SK-N-SH (cell line): ENCODE results near the gene TECPR2. TPM values are rescaled to one million over a fixed set of nuclear protein-coding genes. Genes with fewer than 3 reads are reported as not detected.
A peak's percentile ranks its signal among the peaks of the same experiment; 100 is the strongest.

Experiments
- CTCF ChIA-PET: fragments of 300-600, 350-600 bp; formaldehyde crosslinking; extraction: SDS; loops from one replicate; lab custom pipeline; 2021; lab: Yijun Ruan, JAX
- POLR2A ChIA-PET: fragments of 350-600 bp; sonication (Branson Sonifier 250); formaldehyde crosslinking; extraction: SDS; loops from one replicate; lab custom pipeline; 2020; ENCODE audit warnings: antibody characterized with exemption, inconsistent platforms; lab: Yijun Ruan, JAX
- DNase-seq: peaks from one replicate; pipeline ENCODE4 v3.0.0; 2012
- H2AFZ ChIP-seq: fragments of 200-600 bp; sonication (generic); 2 replicates; pipeline ENCODE4 v1.8.1; 2016; ENCODE audit warnings: antibody characterized with exemption, mild to moderate bottlenecking, low read depth
- H3F3A ChIP-seq: fragments of 200-600 bp; sonication (generic); replicated peaks from 2 replicates; pipeline ENCODE3; 2016; ENCODE audit warnings: antibody characterized with exemption, mild to moderate bottlenecking; ENCODE audit not compliant: insufficient read depth
- H3K27ac ChIP-seq, 2 experiments: fragments of 200-500 bp in 1 of 2; fragments of 200-600 bp in 1 of 2; sonication (Bioruptor generic) in 1 of 2; sonication (generic), shearing (Covaris generic) in 1 of 2; 2 replicates each; pipeline versions ENCODE4 v1.5.1 to v1.6.1; 2014 to 2016; ENCODE audit warnings: low read depth in 2 of 2, inconsistent platforms in 1 of 2, low read length in 1 of 2, mild to moderate bottlenecking in 1 of 2, mixed read lengths in 1 of 2
- H3K27me3 ChIP-seq: fragments of 200-600 bp; sonication (generic), shearing (Covaris generic); 2 replicates; pipeline ENCODE4 v1.6.1; 2016; ENCODE audit warnings: mixed run types; ENCODE audit not compliant: insufficient read depth
- H3K36me3 ChIP-seq, 2 experiments: fragments of 200-500 bp in 1 of 2; fragments of 200-600 bp in 1 of 2; sonication (Bioruptor generic) in 1 of 2; sonication (generic) in 1 of 2; replicated peaks in 1 of 2; 2 replicates each; pipeline versions ENCODE3 to v1.5.1; 2014 to 2016; ENCODE audit warnings: low read length in 1 of 2, mild to moderate bottlenecking in 1 of 2; ENCODE audit not compliant: insufficient read depth in 2 of 2, control insufficient read depth in 1 of 2
- H3K4me1 ChIP-seq, 2 experiments: fragments of 200-500 bp in 1 of 2; fragments of 200-600 bp in 1 of 2; sonication (Bioruptor generic) in 1 of 2; sonication (generic), shearing (Covaris generic) in 1 of 2; 2 replicates each; pipeline versions ENCODE4 v1.5.1 to v1.6.1; 2014 to 2016; ENCODE audit warnings: low read depth in 1 of 2, low read length in 1 of 2, mixed run types in 1 of 2; ENCODE audit not compliant: insufficient read depth in 2 of 2, control insufficient read depth in 1 of 2
- H3K4me2 ChIP-seq: fragments of 200-600 bp; sonication (generic), shearing (Covaris generic); 2 replicates; pipeline ENCODE4 v1.6.1; 2017; ENCODE audit warnings: mixed run types
- H3K4me3 ChIP-seq, 2 experiments: fragments of 200-500 bp in 1 of 2; fragments of 200-600 bp in 1 of 2; sonication (Bioruptor generic) in 1 of 2; sonication (generic), shearing (Covaris generic) in 1 of 2; 2 replicates each; pipeline versions ENCODE4 v1.5.1 to v1.8.1; 2014 to 2016; ENCODE audit warnings: low read depth in 2 of 2, inconsistent platforms in 1 of 2, low read length in 1 of 2, mild to moderate bottlenecking in 1 of 2, mixed read lengths in 1 of 2, moderate library complexity in 1 of 2
- H3K79me2 ChIP-seq: fragments of 200-600 bp; sonication (generic); 2 replicates; pipeline ENCODE4 v1.8.1; 2017; ENCODE audit warnings: mild to moderate bottlenecking; ENCODE audit not compliant: insufficient read depth
- H3K9ac ChIP-seq: fragments of 200-600 bp; sonication (generic); 2 replicates; pipeline ENCODE4 v1.6.1; 2017; ENCODE audit warnings: mixed run types
- H3K9me2 ChIP-seq: fragments of 200-600 bp; sonication (generic); 2 replicates; pipeline ENCODE4 v1.6.1; 2017; ENCODE audit warnings: mixed run types
- H3K9me3 ChIP-seq: fragments of 200-600 bp; sonication (generic); 2 replicates; pipeline ENCODE4 v1.6.1; 2017; ENCODE audit warnings: mixed run types, mild to moderate bottlenecking, moderate library complexity
- H4K20me1 ChIP-seq: fragments of 200-600 bp; sonication (generic); 2 replicates; pipeline ENCODE4 v1.6.1; 2017; ENCODE audit warnings: mild to moderate bottlenecking, mixed run types; ENCODE audit not compliant: insufficient read depth
- EP300 ChIP-seq, 2 experiments: IDR thresholded peaks; 2 replicates each; pipeline versions ENCODE4 v1.4.0 to v1.6.1; 2012; ENCODE audit warnings: borderline replicate concordance in 1 of 2, low read depth in 1 of 2, low read length in 1 of 2
- EZH2phosphoT487 ChIP-seq: fragments of 200-600 bp; sonication (generic); IDR thresholded peaks from 2 replicates; pipeline ENCODE4 v1.6.1; 2017; ENCODE audit warnings: low read depth, mixed run types, mild to moderate bottlenecking, antibody characterized with exemption, moderate library complexity, borderline replicate concordance
- FOXJ3 ChIP-seq: sonication (generic); formaldehyde crosslinking; IDR thresholded peaks from 2 replicates; pipeline ENCODE4 v1.5.1; 2020; ENCODE audit warnings: mild to moderate bottlenecking, missing genetic modification reagents
- FOXM1 ChIP-seq: IDR thresholded peaks from 2 replicates; pipeline ENCODE4 v1.4.0; 2012; ENCODE audit warnings: low read depth, mild to moderate bottlenecking
- GABPA ChIP-seq: IDR thresholded peaks from 2 replicates; pipeline ENCODE4 v1.4.0; 2012; ENCODE audit warnings: low read depth, mild to moderate bottlenecking
- GATA2 ChIP-seq: sonication (generic); formaldehyde crosslinking; IDR thresholded peaks from 2 replicates; pipeline ENCODE4 v1.5.0; 2020; ENCODE audit warnings: mild to moderate bottlenecking, missing genetic modification reagents
- RAD21 ChIP-seq: IDR thresholded peaks from 2 replicates; pipeline ENCODE4 v1.6.1; 2012; ENCODE audit warnings: mild to moderate bottlenecking, low read length
- RCOR1 ChIP-seq: fragments of 150-350 bp; IDR thresholded peaks from 2 replicates; pipeline ENCODE4 v1.6.1; 2017; ENCODE audit warnings: antibody characterized with exemption, low read length
- WGBS: methylation state at CpG from one replicate; pipeline ENCODE4 v1.1.6; 2017; ENCODE audit warnings: low lambda C conversion rate; 5-methylcytosine and 5-hydroxymethylcytosine counted together
- polyA plus RNA-seq, 3 experiments: library from polyadenylated mRNA; depleted of rRNA; stranded (reverse); fragments of >200 nt; gene quantifications; 2 replicates each; pipeline ENCODE4 v1.2.3, GENCODE V29; 2012
- TF ChIP-seq, protein P1 (sequence below): fragments of 150-350 bp; IDR thresholded peaks from 2 replicates; pipeline ENCODE4 v1.6.1; 2017; ENCODE audit warnings: antibody characterized with exemption, low read length, low read depth, borderline replicate concordance
- TF ChIP-seq, protein P2 (sequence below): fragments of 200-600 bp; sonication (generic); IDR thresholded peaks from 2 replicates; pipeline ENCODE4 v1.6.1; 2017; ENCODE audit warnings: antibody characterized with exemption, mild to moderate bottlenecking, moderate library complexity
- TF ChIP-seq, protein P3 (sequence below): IDR thresholded peaks from 2 replicates; pipeline ENCODE4; 2012

TECPR2 gene
- polyA plus RNA-seq, 1 of the 3 experiments (the other 2 are of a cell fraction) = 6.9 TPM

DNA sequence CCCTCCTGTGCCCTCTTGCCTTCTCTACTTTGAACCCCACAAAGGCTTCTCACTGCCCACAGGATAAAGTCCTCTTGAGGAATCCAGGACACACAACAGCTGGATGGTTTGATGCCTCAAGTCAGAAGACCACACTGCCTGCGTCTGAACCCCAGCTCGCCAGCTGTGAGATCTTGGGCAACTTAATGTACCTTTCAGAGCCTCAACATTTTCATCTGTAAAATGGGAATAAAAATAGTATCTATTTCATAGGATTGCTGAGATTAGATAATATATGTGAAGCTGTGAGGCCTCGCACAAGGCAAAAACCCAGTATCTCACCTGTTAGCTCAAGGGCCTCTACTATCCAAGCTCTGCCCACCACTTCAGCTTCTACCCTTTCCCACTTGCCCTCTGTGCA is 2.4 kb upstream of the TECPR2 start (continued):
- TF ChIP-seq, protein P1, sequence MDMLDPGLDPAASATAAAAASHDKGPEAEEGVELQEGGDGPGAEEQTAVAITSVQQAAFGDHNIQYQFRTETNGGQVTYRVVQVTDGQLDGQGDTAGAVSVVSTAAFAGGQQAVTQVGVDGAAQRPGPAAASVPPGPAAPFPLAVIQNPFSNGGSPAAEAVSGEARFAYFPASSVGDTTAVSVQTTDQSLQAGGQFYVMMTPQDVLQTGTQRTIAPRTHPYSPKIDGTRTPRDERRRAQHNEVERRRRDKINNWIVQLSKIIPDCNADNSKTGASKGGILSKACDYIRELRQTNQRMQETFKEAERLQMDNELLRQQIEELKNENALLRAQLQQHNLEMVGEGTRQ = no peak
- no peak for TF ChIP-seq EZH2phosphoT487
- TF ChIP-seq, protein P2, sequence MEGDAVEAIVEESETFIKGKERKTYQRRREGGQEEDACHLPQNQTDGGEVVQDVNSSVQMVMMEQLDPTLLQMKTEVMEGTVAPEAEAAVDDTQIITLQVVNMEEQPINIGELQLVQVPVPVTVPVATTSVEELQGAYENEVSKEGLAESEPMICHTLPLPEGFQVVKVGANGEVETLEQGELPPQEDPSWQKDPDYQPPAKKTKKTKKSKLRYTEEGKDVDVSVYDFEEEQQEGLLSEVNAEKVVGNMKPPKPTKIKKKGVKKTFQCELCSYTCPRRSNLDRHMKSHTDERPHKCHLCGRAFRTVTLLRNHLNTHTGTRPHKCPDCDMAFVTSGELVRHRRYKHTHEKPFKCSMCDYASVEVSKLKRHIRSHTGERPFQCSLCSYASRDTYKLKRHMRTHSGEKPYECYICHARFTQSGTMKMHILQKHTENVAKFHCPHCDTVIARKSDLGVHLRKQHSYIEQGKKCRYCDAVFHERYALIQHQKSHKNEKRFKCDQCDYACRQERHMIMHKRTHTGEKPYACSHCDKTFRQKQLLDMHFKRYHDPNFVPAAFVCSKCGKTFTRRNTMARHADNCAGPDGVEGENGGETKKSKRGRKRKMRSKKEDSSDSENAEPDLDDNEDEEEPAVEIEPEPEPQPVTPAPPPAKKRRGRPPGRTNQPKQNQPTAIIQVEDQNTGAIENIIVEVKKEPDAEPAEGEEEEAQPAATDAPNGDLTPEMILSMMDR = no peak

DNA sequence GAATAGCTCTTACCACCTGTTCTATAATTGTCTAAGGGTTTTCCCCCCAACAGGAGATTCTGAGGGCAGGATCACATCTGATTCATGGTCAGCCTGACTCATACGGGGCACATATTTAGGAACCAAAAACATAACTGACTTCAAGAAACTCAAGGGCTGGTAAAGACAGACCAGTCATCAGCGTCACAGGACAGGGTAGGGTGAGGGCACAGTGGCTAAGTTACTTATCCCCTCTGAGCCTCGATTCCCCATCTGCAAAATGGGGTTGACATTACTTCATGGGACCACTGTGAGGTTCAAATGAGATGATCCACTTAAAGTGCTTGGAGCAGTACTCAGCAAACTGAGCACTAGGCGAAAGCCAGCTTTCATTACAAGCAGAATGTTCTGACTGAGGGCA is 657 bp upstream of the TECPR2 start:
- Histone ChIP-seq H3K27ac (peak overlapping the region; percentile 71 to 73; a peak in 3 of 4 replicates), H3K79me2 (peaks cover 59% of the 10 kb centered on the region), H3K9me3 (no peaks in the 10 kb centered on the region), H3K9ac (peak overlapping the region; percentile 87), H3K9me2 (no peaks in the 10 kb centered on the region), H3K4me3 (peak overlapping the region; percentile 91 to 93), H3K36me3 (peaks cover 17% of the 10 kb centered on the region in 2 experiments), H3F3A (peaks cover 4% of the 10 kb centered on the region), H3K4me2 (peak overlapping the region; percentile 92), H4K20me1 (no peaks in the 10 kb centered on the region), H3K4me1 (peaks cover 14 to 15% of the 10 kb centered on the region in 2 experiments), H3K27me3 (no peaks in the 10 kb centered on the region), H2AFZ (peak overlapping the region; percentile 86)
- WGBS = 9% methylated on average over 4 of the region's 4 CpGs
- DNase-seq = peak; percentile 30
- POLR2A ChIA-PET = no interaction called here
- no peak for TF ChIP-seq RAD21
- TF ChIP-seq EZH2phosphoT487 = no peak
- TF ChIP-seq RCOR1 = no peak
- no peak for TF ChIP-seq FOXJ3 (CRISPR knock-in tag)
- no peak for TF ChIP-seq GABPA
- no peak for TF ChIP-seq GATA2
- TF ChIP-seq FOXM1 = no peak
- TF ChIP-seq, protein P3, sequence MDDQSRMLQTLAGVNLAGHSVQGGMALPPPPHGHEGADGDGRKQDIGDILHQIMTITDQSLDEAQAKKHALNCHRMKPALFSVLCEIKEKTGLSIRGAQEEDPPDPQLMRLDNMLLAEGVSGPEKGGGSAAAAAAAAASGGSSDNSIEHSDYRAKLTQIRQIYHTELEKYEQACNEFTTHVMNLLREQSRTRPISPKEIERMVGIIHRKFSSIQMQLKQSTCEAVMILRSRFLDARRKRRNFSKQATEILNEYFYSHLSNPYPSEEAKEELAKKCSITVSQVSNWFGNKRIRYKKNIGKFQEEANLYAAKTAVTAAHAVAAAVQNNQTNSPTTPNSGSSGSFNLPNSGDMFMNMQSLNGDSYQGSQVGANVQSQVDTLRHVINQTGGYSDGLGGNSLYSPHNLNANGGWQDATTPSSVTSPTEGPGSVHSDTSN = no peak
- TF ChIP-seq EP300 (IDR thresholded peaks at IDR 0.05; ENCODE audit: borderline replicate concordance in 1 of 2, low read depth in 1 of 2, low read length in 1 of 2) = no peak
- CTCF ChIA-PET = no interaction called here
